Subcutaneous adipose tissue (tissue), 4 donors: Measurements from ENCODE around the gene PLPPR3. TPM values are rescaled to one million over a fixed set of nuclear protein-coding genes. Genes with fewer than 3 reads are reported as not detected.

ENCODE experiments used
- CTCF ChIP-seq: fragments of 450-650 bp; IDR thresholded peaks from one replicate; pipeline ENCODE4 v1.5.1; 2016; ENCODE audit warnings: low read depth, mild to moderate bottlenecking, control low read depth, antibody characterized with exemption, moderate library complexity
- total RNA-seq, 4 donors: library from RNA; depleted of rRNA; stranded (reverse); fragments of >200 nt; gene quantifications; one replicate each; pipeline ENCODE4 v1.1.0, GENCODE V29; 2016

Gene PLPPR3
- total RNA-seq, 4 donors from 2014 or later: not detected

- no peak for TF ChIP-seq CTCF
Observed at GRCh38 chr19:843836-844545, 22.2 kb upstream of the PLPPR3 start.

GRCh38 chr19:843180-843835 lies 21.6 kb upstream of the PLPPR3 start:
- TF ChIP-seq CTCF: no peak

GRCh38 chr19:840519-841206 lies 18.9 kb upstream of the PLPPR3 start, which contains the start of gene PRTN3:
PRTN3 (plus strand) TSS chr19:840999; CDS start chr19:841009, 10 bp downstream.
- TF ChIP-seq CTCF: no peak

GRCh38 chr19:835210-835810 lies 13.6 kb upstream of the PLPPR3 start:
- no peak for TF ChIP-seq CTCF

GRCh38 chr19:834216-834615 lies 12.5 kb upstream of the PLPPR3 start:
- TF ChIP-seq CTCF: no peak

GRCh38 chr19:831407-832369 lies 9.9 kb upstream of the PLPPR3 start:
- no peak for TF ChIP-seq CTCF
